Measurements from ENCODE around the gene SLC39A11. TPM values are rescaled to one million over a fixed set of nuclear protein-coding genes. Genes with fewer than 3 reads are reported as not detected.
"Not testable (repeated sequence)": the region's sequence is repeated elsewhere in the genome, so short reads cannot be mapped to it uniquely, and the experiment has no call there.

The SLC39A11 gene
- total RNA-seq, 1 experiment from 2014 or later = 56.1 TPM

DNA sequence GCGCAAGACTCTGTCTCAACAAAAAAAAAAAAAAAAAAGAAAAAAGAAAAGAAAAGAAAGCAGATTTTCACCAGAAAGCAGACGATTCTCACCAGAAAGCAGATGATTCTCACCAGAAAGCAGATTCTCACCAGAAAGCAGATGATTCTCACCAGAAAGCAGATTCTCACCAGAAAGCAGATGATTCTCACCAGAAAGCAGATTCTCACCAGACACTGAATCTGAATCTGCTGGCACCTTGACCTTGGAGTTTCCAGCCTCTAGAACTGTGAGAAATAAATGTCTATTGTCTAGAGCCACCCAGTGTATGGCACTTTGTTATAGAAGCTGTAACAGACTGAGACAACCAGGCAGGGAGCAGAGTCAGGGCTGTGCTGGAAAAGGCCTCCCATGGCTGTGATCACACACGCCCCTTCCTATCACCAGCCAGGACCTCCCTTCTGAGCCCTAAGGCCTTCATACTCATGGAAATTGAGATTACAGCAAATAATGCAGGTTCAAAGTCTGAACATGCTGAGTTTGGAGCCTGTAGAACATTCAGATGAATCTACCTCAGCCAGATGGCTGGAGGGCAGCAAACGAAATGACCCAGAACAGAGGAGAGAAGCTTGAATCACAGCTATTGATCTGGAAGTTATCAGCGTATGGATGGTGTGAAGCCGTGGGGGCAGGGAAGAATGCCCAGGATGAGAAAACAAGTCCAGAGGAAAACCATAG lies 309.3 kb downstream of the SLC39A11 start:
- Histone ChIP-seq H3K27me3 (ENCODE audit: control insufficient read depth, insufficient read depth, low read length) (no peaks in the 10 kb centered on the region), H3K36me3 (ENCODE audit: control insufficient read depth, insufficient read depth, low read length) (no peaks in the 10 kb centered on the region), H3K4me3 (ENCODE audit: low read depth in 2 of 2, low read length in 2 of 2) (no peak overlapping the region), H3K4me1 (ENCODE audit: control insufficient read depth, insufficient read depth, low read length) (no peaks in the 10 kb centered on the region), H3K27ac (ENCODE audit: low read length) (no peak overlapping the region), H3K9me3 (ENCODE audit: control insufficient read depth, insufficient read depth, low read depth, low read length) (no peaks in the 10 kb centered on the region)
- no TSS peak for BruUV-seq (replicated peaks)
- in situ Hi-C loops (cut with HindIII; ENCODE audit: low pct_unique_long_range_greater_than_20kb, low sequenced_read_pairs) = no loop called here
- DNase-seq (ENCODE audit: low read depth, low spot score) = no peak
- intact Hi-C loops (cut with micrococcal nuclease; ENCODE audit: unreplicated experiment) = no loop called here
- POLR2A ChIA-PET = no interaction called here
- TF ChIP-seq, protein P1, sequence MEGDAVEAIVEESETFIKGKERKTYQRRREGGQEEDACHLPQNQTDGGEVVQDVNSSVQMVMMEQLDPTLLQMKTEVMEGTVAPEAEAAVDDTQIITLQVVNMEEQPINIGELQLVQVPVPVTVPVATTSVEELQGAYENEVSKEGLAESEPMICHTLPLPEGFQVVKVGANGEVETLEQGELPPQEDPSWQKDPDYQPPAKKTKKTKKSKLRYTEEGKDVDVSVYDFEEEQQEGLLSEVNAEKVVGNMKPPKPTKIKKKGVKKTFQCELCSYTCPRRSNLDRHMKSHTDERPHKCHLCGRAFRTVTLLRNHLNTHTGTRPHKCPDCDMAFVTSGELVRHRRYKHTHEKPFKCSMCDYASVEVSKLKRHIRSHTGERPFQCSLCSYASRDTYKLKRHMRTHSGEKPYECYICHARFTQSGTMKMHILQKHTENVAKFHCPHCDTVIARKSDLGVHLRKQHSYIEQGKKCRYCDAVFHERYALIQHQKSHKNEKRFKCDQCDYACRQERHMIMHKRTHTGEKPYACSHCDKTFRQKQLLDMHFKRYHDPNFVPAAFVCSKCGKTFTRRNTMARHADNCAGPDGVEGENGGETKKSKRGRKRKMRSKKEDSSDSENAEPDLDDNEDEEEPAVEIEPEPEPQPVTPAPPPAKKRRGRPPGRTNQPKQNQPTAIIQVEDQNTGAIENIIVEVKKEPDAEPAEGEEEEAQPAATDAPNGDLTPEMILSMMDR (IDR thresholded peaks at IDR 0.05) = no peak
- TF ChIP-seq POLR2AphosphoS5 (IDR thresholded peaks at IDR 0.05; ENCODE audit: low read depth, low read length) (no peak), SIN3A (IDR thresholded peaks at IDR 0.05; ENCODE audit: borderline replicate concordance, insufficient read depth, low read depth, low read length) (no peak)
- CTCF ChIA-PET = no interaction called here
- ATAC-seq = no peak

DNA sequence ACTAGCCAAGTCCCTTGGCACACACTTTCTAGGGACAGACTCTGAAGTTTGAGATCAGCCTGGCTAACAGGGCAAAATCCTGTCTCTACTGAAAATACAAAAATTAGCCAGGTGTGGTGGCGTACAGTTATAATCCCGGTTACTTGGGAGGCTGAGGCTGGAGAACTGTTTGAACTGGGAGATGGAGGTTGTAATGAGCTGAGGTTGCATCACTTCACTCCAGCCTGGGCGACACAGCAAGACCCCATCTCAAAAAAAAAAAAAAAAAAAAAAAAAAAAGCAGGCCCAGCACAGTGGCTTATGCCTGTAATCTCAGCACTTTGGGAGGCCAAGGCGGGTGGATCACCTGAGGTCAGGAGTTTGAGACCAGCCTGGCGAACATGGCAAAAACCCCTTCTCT lies 310.1 kb downstream of the SLC39A11 start:
- H3K36me3 ChIP-seq (ENCODE audit: control insufficient read depth, insufficient read depth, low read length); DNase-seq (ENCODE audit: low read depth, low spot score); intact Hi-C loops (cut with micrococcal nuclease; ENCODE audit: unreplicated experiment); H3K27ac ChIP-seq (ENCODE audit: low read length); CTCF ChIA-PET; in situ Hi-C loops (cut with HindIII; ENCODE audit: low pct_unique_long_range_greater_than_20kb, low sequenced_read_pairs); H3K27me3 ChIP-seq (ENCODE audit: control insufficient read depth, insufficient read depth, low read length); H3K4me1 ChIP-seq (ENCODE audit: control insufficient read depth, insufficient read depth, low read length); BruUV-seq (replicated peaks); H3K9me3 ChIP-seq (ENCODE audit: control insufficient read depth, insufficient read depth, low read depth, low read length); ATAC-seq; POLR2A ChIA-PET; H3K4me3 ChIP-seq (ENCODE audit: low read depth in 2 of 2, low read length in 2 of 2): not testable (repeated sequence)

DNA sequence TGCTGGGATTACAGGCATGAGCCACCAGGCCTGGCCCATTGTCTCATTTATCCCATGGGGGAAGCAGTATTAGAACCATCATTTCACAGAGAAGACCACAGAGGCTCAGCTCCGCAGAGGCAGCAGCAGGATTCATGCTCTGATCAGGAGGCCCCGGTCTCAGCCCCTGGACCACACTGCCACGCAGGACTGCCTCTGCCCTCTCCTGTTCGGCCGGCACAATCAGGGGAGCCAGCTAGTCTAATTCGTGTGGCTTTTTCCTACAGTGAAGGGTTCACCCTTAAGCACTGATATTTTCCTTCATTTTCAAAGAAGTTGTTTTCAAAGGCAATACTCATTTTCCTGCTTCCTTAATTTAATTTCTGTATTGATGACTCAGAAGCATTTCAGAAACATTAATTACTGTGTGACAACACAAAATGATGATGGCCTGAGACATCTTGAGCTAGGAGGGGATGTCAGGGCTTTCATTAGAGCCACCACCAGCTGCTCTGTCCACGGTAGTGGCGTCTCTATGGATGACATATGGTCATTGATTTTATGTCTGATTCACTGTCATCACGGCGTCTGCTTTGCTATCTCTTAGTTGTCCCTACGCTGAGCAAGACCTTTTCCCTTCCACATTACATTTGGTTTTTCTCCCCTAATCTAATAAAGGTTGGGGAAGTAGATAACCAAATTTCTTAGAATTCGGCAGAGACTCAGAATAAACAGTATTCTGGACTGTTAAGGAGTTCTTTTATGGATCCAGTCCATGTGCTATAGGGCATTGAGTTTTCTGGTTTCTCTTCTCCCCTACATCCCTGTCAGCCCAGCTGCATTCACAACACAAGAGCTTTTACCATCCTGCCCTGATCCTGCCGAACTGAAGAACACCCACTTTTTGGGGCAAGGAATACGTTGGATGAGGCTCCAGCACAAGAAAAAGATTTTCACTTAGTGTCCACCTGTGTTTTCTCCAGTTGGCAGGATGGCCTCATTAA lies 314.0 kb downstream of the SLC39A11 start:
- Histone ChIP-seq H3K4me3 (ENCODE audit: low read depth in 2 of 2, low read length in 2 of 2) (no peak overlapping the region), H3K9me3 (ENCODE audit: control insufficient read depth, insufficient read depth, low read depth, low read length) (no peaks in the 10 kb centered on the region), H3K36me3 (ENCODE audit: control insufficient read depth, insufficient read depth, low read length) (no peaks in the 10 kb centered on the region), H3K4me1 (ENCODE audit: control insufficient read depth, insufficient read depth, low read length) (no peaks in the 10 kb centered on the region), H3K27ac (ENCODE audit: low read length) (no peak overlapping the region), H3K27me3 (ENCODE audit: control insufficient read depth, insufficient read depth, low read length) (no peaks in the 10 kb centered on the region)
- TF ChIP-seq, protein P2, sequence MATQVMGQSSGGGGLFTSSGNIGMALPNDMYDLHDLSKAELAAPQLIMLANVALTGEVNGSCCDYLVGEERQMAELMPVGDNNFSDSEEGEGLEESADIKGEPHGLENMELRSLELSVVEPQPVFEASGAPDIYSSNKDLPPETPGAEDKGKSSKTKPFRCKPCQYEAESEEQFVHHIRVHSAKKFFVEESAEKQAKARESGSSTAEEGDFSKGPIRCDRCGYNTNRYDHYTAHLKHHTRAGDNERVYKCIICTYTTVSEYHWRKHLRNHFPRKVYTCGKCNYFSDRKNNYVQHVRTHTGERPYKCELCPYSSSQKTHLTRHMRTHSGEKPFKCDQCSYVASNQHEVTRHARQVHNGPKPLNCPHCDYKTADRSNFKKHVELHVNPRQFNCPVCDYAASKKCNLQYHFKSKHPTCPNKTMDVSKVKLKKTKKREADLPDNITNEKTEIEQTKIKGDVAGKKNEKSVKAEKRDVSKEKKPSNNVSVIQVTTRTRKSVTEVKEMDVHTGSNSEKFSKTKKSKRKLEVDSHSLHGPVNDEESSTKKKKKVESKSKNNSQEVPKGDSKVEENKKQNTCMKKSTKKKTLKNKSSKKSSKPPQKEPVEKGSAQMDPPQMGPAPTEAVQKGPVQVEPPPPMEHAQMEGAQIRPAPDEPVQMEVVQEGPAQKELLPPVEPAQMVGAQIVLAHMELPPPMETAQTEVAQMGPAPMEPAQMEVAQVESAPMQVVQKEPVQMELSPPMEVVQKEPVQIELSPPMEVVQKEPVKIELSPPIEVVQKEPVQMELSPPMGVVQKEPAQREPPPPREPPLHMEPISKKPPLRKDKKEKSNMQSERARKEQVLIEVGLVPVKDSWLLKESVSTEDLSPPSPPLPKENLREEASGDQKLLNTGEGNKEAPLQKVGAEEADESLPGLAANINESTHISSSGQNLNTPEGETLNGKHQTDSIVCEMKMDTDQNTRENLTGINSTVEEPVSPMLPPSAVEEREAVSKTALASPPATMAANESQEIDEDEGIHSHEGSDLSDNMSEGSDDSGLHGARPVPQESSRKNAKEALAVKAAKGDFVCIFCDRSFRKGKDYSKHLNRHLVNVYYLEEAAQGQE (IDR thresholded peaks at IDR 0.05; ENCODE audit: insufficient read depth in 1 of 2, low read depth in 2 of 2, low read length in 1 of 2) = no peak
- TF ChIP-seq, protein P1 (IDR thresholded peaks at IDR 0.05) = no peak
- no peak for TF ChIP-seq SIN3A (IDR thresholded peaks at IDR 0.05; ENCODE audit: borderline replicate concordance, insufficient read depth, low read depth, low read length)
- no peak for TF ChIP-seq POLR2AphosphoS5 (IDR thresholded peaks at IDR 0.05; ENCODE audit: low read depth, low read length)
- no peak for TF ChIP-seq TCF7L2 (IDR thresholded peaks at IDR 0.05; ENCODE audit: low read depth, low read length)
- no TSS peak for BruUV-seq (replicated peaks)
- in situ Hi-C loops (cut with HindIII; ENCODE audit: low pct_unique_long_range_greater_than_20kb, low sequenced_read_pairs) (no loop called here), intact Hi-C loops (cut with micrococcal nuclease; ENCODE audit: unreplicated experiment) (no loop called here)
- ATAC-seq = peak; percentile 37; the same call in 1 of the 2 replicates
- POLR2A ChIA-PET = no interaction called here
- DNase-seq (ENCODE audit: low read depth, low spot score) = no peak
- CTCF ChIA-PET = no interaction called here

Data from Panc1 (cell line).